ENCODE results near the gene CARD8.

Gene CARD8

DNA sequence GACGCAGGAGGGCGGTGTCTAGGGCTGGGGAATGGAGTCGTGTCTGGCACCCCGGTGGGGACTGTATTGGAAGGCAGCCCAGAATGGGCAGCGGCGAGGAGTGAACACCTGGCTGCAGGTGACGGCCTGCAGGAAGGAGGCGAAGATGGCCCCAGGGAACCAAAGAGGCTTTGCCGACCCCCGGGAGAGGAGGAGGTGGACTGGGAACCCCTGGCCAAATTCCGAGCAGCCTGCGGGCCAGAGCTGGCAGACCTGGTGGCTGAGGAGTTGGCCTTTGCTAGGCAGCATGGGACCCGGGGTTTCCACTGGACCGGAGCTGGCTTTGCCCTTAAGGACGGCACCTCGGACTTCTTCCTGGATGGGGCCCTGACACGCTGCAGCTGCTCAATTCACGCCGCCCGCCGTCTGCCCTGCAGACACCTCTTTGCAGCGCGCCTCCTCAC, 59.4 kb downstream of the CARD8 start:
- DNase-seq (ENCODE audit: low read depth): no peak
- TF ChIP-seq, protein P1, sequence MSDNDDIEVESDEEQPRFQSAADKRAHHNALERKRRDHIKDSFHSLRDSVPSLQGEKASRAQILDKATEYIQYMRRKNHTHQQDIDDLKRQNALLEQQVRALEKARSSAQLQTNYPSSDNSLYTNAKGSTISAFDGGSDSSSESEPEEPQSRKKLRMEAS (IDR thresholded peaks at IDR 0.05; ENCODE audit: low read depth, low read length): no peak
- TF ChIP-seq MYC (IDR thresholded peaks at IDR 0.05; ENCODE audit: low read depth, low read length) (no peak), POLR2A (IDR thresholded peaks at IDR 0.05; ENCODE audit: extremely low read depth, insufficient read length) (no peak), CTCF (IDR thresholded peaks at IDR 0.05; ENCODE audit: low read depth, low read length) (no peak)

DNA sequence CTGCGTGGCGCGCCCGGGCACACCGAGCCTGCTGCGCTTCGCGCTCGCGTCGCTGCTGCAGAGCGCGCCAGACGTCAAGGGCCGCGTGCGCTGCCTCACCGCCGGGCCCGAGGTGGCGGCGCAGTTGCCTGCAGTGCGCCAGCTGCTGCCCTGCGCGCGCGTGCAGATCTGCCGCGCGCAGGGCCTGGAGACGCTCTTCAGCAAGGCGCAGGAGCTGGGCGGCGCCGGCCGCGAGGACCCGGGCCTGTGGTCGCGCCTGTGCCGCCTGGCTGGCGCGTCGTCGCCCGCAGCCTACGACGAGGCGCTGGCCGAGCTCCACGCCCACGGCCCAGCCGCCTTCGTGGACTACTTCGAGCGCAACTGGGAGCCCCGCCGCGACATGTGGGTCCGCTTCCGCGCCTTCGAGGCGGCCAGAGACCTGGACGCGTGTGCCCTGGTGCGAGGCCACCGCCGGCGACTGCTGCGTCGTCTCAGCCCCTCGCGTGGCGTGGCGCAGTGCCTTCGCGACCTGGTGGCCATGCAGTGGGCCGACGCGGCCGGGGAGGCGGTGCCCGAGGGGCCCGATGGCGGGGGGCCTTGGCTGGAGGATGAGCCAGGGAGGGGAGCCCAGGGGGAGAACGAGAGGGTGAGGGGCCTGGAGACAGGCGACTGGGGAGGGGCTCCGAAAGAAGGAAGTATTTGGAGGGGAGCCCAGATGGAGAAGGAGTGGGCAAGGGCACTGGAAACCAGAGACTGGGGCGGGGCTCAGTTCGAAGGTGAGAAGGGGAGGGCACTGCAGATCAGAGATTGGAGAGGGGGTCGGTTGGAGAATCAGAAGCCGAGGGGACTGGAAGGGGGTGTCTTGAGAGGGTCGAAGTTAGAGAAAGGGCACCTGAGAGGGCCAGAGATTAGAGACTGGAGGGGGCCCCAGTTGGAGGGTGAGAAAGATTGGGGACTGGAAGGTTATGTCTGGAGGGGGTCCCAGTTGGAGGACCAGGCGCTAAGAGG, 60.6 kb downstream of the CARD8 start:
- TF ChIP-seq CTCF (IDR thresholded peaks at IDR 0.05; ENCODE audit: low read depth, low read length): no peak
- no peak for TF ChIP-seq POLR2A (IDR thresholded peaks at IDR 0.05; ENCODE audit: extremely low read depth, insufficient read length)
- TF ChIP-seq, protein P1 (IDR thresholded peaks at IDR 0.05; ENCODE audit: low read depth, low read length): no peak
- TF ChIP-seq MYC (IDR thresholded peaks at IDR 0.05; ENCODE audit: low read depth, low read length): no peak
- no peak overlapping the region for H3K4me3 ChIP-seq (ENCODE audit: low read depth, low read length)
- no peak for DNase-seq (ENCODE audit: low read depth)

More for the DNA sequence above, 59.4 kb downstream of the CARD8 start:
- H3K4me3 ChIP-seq (ENCODE audit: low read depth, low read length): no peak overlapping the region

GRCh38 chr19:48194041-48194843, 61.5 kb downstream of the CARD8 start:
- peak; percentile 68 for DNase-seq (ENCODE audit: low read depth)
- H3K4me3 ChIP-seq (ENCODE audit: low read depth, low read length): no peak overlapping the region
- TF ChIP-seq CTCF (IDR thresholded peaks at IDR 0.05; ENCODE audit: low read depth, low read length) (peak; percentile 95), MYC (IDR thresholded peaks at IDR 0.05; ENCODE audit: low read depth, low read length) (no peak)

GRCh38 chr19:48192750-48193149, 63.0 kb downstream of the CARD8 start:
- TF ChIP-seq POLR2A (IDR thresholded peaks at IDR 0.05; ENCODE audit: extremely low read depth, insufficient read length): no peak
- TF ChIP-seq, protein P1 (IDR thresholded peaks at IDR 0.05; ENCODE audit: low read depth, low read length): no peak
- H3K4me3 ChIP-seq (ENCODE audit: low read depth, low read length): no peak overlapping the region

DNA sequence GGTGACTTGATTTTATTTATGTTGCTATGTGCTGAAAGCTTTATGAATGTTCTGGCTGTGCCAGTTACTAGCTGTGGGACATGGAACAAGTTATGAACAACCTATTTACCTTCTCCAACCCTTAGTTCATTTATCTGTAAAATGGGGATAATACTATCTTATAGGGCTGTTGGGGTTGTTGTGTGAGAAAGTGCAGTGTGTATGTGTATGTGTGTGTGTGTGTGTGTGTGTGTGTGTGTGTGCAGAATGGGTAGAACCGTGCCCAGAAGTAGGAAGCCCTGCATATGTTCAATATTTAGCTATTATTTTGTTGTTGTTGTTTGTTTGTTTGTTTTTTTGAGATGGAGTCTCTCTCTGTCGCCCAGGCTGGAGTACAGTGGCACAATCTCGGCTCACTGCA, 64.8 kb downstream of the CARD8 start:
- TF ChIP-seq CTCF (IDR thresholded peaks at IDR 0.05; ENCODE audit: low read depth, low read length) (no peak), POLR2A (IDR thresholded peaks at IDR 0.05; ENCODE audit: extremely low read depth, insufficient read length) (no peak), MYC (IDR thresholded peaks at IDR 0.05; ENCODE audit: low read depth, low read length) (no peak)
- TF ChIP-seq, protein P1 (IDR thresholded peaks at IDR 0.05; ENCODE audit: low read depth, low read length): no peak
- no peak overlapping the region for H3K4me3 ChIP-seq (ENCODE audit: low read depth, low read length)
- DNase-seq (ENCODE audit: low read depth): no peak

More at GRCh38 chr19:48192750-48193149, 63.0 kb downstream of the CARD8 start:
- no peak for DNase-seq (ENCODE audit: low read depth)
